NCI-H1105 treated with DMSO at 0.1 percent for 48 hours (cell line): ENCODE measurements around the gene CACNG3.

ENCODE experiments used
- DNase-seq: peaks from one replicate; lab custom pipeline; 2025; lab: John Stamatoyannopoulos, UW

The CACNG3 gene

GRCh38 chr16:24396350-24397271 is 140.5 kb downstream of the CACNG3 start:
- no peak for DNase-seq

- no peak for DNase-seq
These were observed 152.9 kb downstream of the CACNG3 start for GRCh38 chr16:24409045-24409444.
